Right atrium auricular region (tissue), 2 donors: Measurements from ENCODE around the gene CD300A. TPM values are rescaled to one million over a fixed set of nuclear protein-coding genes. Genes with fewer than 3 reads are reported as not detected.

ENCODE experiments used
- DNase-seq: peaks from one replicate; pipeline ENCODE4 v3.0.0-alpha.2; 2019; ENCODE audit warnings: low spot score
- H3K27ac ChIP-seq, 2 donors: fragments of 200-600 bp; sonication (generic); 1 replicate in 1 of 2; 2 replicates in 1 of 2; pipeline ENCODE4 v1.5.1; 2016 to 2019
- H3K27me3 ChIP-seq, 2 donors: fragments of 200-600 bp; sonication (generic); one replicate each; pipeline versions ENCODE4 v1.5.1 to v1.6.0; 2017 to 2019
- H3K36me3 ChIP-seq: fragments of 200-600 bp; sonication (generic); one replicate; pipeline ENCODE4 v1.5.1; 2016
- H3K4me1 ChIP-seq, 2 donors: fragments of 200-600 bp; sonication (generic); one replicate each; pipeline versions ENCODE4 v1.5.1 to v1.6.0; 2017 to 2019
- H3K4me3 ChIP-seq, 2 donors: fragments of 200-600 bp; sonication (generic); 1 replicate in 1 of 2; 2 replicates in 1 of 2; pipeline ENCODE4 v1.5.1; 2017 to 2019; ENCODE audit warnings: mild to moderate bottlenecking in 1 of 2, moderate library complexity in 1 of 2
- H3K9me3 ChIP-seq, 2 donors: fragments of 200-600 bp; sonication (generic); one replicate each; pipeline ENCODE4 v1.5.1; 2019
- total RNA-seq, 2 donors: library from RNA; depleted of rRNA; stranded (reverse); fragments of >200 nt; gene quantifications; one replicate each; pipeline ENCODE4 v1.1.0, GENCODE V29; 2016
- TF ChIP-seq, protein P1 (sequence below), 2 donors: fragments of 200-600 bp; sonication (generic); IDR thresholded peaks; one replicate each; pipeline ENCODE4 v1.5.1; 2019; ENCODE audit warnings: antibody characterized with exemption in 2 of 2

Gene CD300A
- total RNA-seq, 2 donors from 2014 or later, result 2.0 to 7.8 TPM

DNA sequence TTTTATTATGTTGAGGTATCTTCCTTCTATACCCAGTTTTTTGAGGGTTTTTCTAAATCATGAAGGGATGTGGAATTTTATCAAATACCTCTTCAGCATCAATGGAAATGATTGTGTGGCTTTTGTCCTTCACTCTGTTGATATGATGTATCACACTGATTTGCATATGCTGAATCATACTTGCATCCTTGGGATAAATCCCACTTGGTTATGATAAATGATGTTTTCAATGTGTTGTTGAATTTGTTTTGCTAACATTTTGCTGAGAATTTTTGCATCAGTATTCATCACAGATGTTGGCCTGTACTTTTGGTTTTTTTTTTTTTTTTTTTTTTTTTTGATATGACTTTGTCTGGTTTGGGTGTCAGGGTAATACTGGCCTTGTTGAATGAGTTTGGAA, 41.7 kb downstream of the CD300A start:
- no peak for DNase-seq
- H3K27me3 ChIP-seq, result no peaks in the 10 kb centered on the region
- no peaks in the 10 kb centered on the region for H3K9me3 ChIP-seq
- TF ChIP-seq, protein P1, sequence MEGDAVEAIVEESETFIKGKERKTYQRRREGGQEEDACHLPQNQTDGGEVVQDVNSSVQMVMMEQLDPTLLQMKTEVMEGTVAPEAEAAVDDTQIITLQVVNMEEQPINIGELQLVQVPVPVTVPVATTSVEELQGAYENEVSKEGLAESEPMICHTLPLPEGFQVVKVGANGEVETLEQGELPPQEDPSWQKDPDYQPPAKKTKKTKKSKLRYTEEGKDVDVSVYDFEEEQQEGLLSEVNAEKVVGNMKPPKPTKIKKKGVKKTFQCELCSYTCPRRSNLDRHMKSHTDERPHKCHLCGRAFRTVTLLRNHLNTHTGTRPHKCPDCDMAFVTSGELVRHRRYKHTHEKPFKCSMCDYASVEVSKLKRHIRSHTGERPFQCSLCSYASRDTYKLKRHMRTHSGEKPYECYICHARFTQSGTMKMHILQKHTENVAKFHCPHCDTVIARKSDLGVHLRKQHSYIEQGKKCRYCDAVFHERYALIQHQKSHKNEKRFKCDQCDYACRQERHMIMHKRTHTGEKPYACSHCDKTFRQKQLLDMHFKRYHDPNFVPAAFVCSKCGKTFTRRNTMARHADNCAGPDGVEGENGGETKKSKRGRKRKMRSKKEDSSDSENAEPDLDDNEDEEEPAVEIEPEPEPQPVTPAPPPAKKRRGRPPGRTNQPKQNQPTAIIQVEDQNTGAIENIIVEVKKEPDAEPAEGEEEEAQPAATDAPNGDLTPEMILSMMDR (IDR thresholded peaks at IDR 0.05), result no peak
- H3K36me3 ChIP-seq, result no peaks in the 10 kb centered on the region
- H3K4me1 ChIP-seq, result no peaks in the 10 kb centered on the region
- H3K4me3 ChIP-seq, result no peak overlapping the region
- H3K27ac ChIP-seq, result no peak overlapping the region

DNA sequence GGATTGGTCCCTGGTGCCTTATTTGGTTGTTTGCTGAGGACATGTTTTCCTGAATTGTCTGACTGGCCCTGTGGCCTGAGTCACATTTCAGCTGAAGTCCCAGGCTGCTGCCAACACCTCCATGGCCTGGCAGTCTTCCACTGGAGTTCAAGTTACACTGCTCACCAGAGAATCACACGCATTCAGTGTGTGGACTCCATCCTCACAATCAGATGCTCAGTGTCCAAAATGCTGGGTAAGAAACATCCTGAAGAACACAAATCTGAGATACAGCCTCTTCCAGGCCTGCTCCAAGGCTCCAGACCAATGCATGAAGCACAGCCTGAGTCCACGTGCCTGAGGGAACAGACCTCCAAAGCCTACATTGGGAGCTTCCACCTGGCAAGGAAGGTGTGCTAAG, 45.6 kb downstream of the CD300A start:
- no peak overlapping the region for H3K4me3 ChIP-seq
- H3K36me3 ChIP-seq, result no peaks in the 10 kb centered on the region
- DNase-seq, result peak; percentile 63
- H3K27me3 ChIP-seq, result no peaks in the 10 kb centered on the region
- TF ChIP-seq, protein P1 (IDR thresholded peaks at IDR 0.05), result no peak
- H3K9me3 ChIP-seq, result no peaks in the 10 kb centered on the region
- peak overlapping the region in 1 of 2 donors; percentile 24 for H3K27ac ChIP-seq
- H3K4me1 ChIP-seq, result no peaks in the 10 kb centered on the region

DNA sequence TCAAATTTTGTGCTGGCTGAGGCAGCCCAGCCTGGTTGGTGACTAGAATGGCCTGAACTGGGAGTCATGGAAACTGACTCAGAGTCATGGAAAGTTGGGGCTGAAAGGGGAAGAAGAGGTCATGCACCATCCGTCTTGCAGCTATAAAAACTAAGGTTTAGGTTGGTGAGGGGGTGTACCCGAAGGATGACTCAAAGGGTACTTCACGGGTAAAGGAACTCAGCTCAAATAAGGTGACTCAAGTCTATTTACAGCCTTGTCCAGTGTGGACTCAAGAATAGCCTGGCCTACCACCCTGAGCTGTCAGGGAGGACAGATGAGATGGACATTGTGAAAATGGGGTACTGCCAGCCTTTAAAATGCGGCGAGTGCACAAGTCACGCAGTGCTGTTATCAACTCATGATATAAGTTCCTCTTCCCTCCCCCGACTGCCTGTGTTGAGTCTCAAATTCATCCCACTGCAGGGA, 46.2 kb downstream of the CD300A start:
- peak; percentile 55 for DNase-seq
- no peaks in the 10 kb centered on the region for H3K9me3 ChIP-seq
- peak overlapping the region in 1 of 2 donors; percentile 24 for H3K27ac ChIP-seq
- no peak overlapping the region for H3K4me3 ChIP-seq
- no peaks in the 10 kb centered on the region for H3K4me1 ChIP-seq
- H3K27me3 ChIP-seq, result no peaks in the 10 kb centered on the region
- H3K36me3 ChIP-seq, result no peaks in the 10 kb centered on the region
- TF ChIP-seq, protein P1 (IDR thresholded peaks at IDR 0.05), result no peak

- Histone ChIP-seq H3K36me3 (no peaks in the 10 kb centered on the region), H3K4me3 (no peak overlapping the region), H3K4me1 (no peaks in the 10 kb centered on the region), H3K27me3 (no peaks in the 10 kb centered on the region), H3K9me3 (no peaks in the 10 kb centered on the region), H3K27ac (no peak overlapping the region)
- no peak for DNase-seq
- TF ChIP-seq, protein P1 (IDR thresholded peaks at IDR 0.05), result no peak
These were observed 47.7 kb downstream of the CD300A start for GRCh38 chr17:74513987-74514631.

DNA sequence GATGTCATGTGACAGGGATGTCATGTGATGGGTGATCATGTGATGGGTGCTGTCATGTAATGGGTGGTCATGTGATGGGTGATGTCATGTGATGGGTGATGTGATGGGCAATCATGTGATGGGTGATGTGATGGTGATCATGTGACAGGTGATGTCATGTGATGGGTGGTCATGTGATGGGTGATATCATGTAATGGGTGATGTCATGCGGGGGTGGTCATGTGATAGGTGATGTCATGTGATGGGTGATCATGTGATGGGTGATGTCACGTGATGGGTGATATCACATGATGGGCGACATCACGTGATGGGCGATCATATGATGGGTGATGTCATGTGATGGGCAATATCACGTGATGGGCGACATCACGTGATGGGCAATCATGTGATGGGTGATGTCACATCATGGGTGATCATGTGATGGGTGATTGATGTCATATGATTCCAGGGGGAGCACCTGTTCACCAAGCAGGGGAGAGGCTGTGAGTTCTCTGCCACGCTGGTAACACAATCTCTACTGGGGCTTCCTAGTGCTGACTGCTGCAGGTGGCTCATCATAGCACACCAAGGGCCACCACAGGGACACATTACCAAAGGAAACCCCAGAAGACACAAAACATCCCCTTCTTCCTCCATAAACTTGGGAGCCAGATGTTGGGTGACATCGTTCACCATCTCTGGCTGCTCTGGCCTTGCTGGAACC, 48.3 kb downstream of the CD300A start:
- TF ChIP-seq, protein P1 (IDR thresholded peaks at IDR 0.05), result no peak

More for the DNA sequence above, 48.3 kb downstream of the CD300A start:
- H3K27me3 ChIP-seq, result no peaks in the 10 kb centered on the region
- no peak for DNase-seq
- H3K4me3 ChIP-seq, result no peak overlapping the region
- no peaks in the 10 kb centered on the region for H3K36me3 ChIP-seq
- H3K9me3 ChIP-seq, result no peaks in the 10 kb centered on the region
- no peaks in the 10 kb centered on the region for H3K4me1 ChIP-seq
- H3K27ac ChIP-seq, result no peak overlapping the region
